ENCODE data around the gene BCKDK. TPM values are rescaled to one million over a fixed set of nuclear protein-coding genes. Genes with fewer than 3 reads are reported as not detected.

Gene BCKDK
- total RNA-seq, 1 donor from 2014 or later: 38.8 TPM

- no peaks in the 10 kb centered on the region for H3K27me3 Mint-ChIP-seq (ENCODE audit: unreplicated experiment)
- H3K9me3 Mint-ChIP-seq (ENCODE audit: unreplicated experiment): no peaks in the 10 kb centered on the region
- H3K4me3 Mint-ChIP-seq (ENCODE audit: unreplicated experiment): no peak overlapping the region
- no peak for DNase-seq (ENCODE audit: extremely low spot score, unreplicated experiment)
- no peak overlapping the region for H3K27ac Mint-ChIP-seq (ENCODE audit: unreplicated experiment)
- peaks cover 20% of the 10 kb centered on the region for H3K4me1 Mint-ChIP-seq (ENCODE audit: unreplicated experiment)
- H3K36me3 Mint-ChIP-seq (ENCODE audit: unreplicated experiment): peaks cover 6% of the 10 kb centered on the region
- TF ChIP-seq, protein P1, sequence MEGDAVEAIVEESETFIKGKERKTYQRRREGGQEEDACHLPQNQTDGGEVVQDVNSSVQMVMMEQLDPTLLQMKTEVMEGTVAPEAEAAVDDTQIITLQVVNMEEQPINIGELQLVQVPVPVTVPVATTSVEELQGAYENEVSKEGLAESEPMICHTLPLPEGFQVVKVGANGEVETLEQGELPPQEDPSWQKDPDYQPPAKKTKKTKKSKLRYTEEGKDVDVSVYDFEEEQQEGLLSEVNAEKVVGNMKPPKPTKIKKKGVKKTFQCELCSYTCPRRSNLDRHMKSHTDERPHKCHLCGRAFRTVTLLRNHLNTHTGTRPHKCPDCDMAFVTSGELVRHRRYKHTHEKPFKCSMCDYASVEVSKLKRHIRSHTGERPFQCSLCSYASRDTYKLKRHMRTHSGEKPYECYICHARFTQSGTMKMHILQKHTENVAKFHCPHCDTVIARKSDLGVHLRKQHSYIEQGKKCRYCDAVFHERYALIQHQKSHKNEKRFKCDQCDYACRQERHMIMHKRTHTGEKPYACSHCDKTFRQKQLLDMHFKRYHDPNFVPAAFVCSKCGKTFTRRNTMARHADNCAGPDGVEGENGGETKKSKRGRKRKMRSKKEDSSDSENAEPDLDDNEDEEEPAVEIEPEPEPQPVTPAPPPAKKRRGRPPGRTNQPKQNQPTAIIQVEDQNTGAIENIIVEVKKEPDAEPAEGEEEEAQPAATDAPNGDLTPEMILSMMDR (IDR thresholded peaks at IDR 0.05): no peak
These were observed 19.0 kb upstream of the BCKDK start for GRCh38 chr16:31089199-31089598.

DNA sequence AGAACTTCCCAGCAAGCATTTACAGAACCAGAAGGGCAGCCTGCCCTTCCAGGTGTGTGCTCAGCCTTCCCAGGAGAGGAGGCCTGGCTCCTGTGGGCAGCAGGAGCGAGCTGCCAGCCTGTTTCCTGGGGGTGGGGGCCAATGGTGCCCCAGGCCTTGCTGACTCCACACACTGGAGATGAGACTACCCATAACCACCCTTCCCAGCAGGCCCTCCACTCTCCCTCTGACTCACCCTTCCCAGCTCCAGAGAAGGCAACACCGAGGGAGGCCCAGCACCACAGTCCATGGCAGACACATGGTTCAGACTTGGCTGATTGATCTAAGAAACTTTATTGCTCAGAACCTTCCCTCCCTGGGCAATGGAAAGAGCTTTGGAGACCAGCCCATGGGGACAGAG, 17.6 kb upstream of the BCKDK start:
- DNase-seq (ENCODE audit: extremely low spot score, unreplicated experiment): no peak
- Mint-ChIP-seq H3K4me3 (ENCODE audit: unreplicated experiment) (no peak overlapping the region), H3K9me3 (ENCODE audit: unreplicated experiment) (no peaks in the 10 kb centered on the region), H3K36me3 (ENCODE audit: unreplicated experiment) (peaks cover 3% of the 10 kb centered on the region), H3K27me3 (ENCODE audit: unreplicated experiment) (no peaks in the 10 kb centered on the region), H3K4me1 (ENCODE audit: unreplicated experiment) (peaks cover 25% of the 10 kb centered on the region), H3K27ac (ENCODE audit: unreplicated experiment) (peak overlapping the region; percentile 34)
- TF ChIP-seq, protein P1 (IDR thresholded peaks at IDR 0.05): no peak

- no peaks in the 10 kb centered on the region for H3K27me3 Mint-ChIP-seq (ENCODE audit: unreplicated experiment)
- DNase-seq (ENCODE audit: extremely low spot score, unreplicated experiment): no peak
- no peak overlapping the region for H3K4me3 Mint-ChIP-seq (ENCODE audit: unreplicated experiment)
- H3K9me3 Mint-ChIP-seq (ENCODE audit: unreplicated experiment): no peaks in the 10 kb centered on the region
- TF ChIP-seq, protein P1 (IDR thresholded peaks at IDR 0.05): no peak
- H3K4me1 Mint-ChIP-seq (ENCODE audit: unreplicated experiment): peaks cover 28% of the 10 kb centered on the region
- H3K27ac Mint-ChIP-seq (ENCODE audit: unreplicated experiment): no peak overlapping the region
- H3K36me3 Mint-ChIP-seq (ENCODE audit: unreplicated experiment): peaks cover 3% of the 10 kb centered on the region
These were observed 15.9 kb upstream of the BCKDK start for GRCh38 chr16:31092330-31092729.

GRCh38 chr16:31093132-31093703, 15.0 kb upstream of the BCKDK start:
- Mint-ChIP-seq H3K36me3 (ENCODE audit: unreplicated experiment) (peaks cover 3% of the 10 kb centered on the region), H3K4me3 (ENCODE audit: unreplicated experiment) (peak overlapping the region; percentile 95), H3K27ac (ENCODE audit: unreplicated experiment) (peak overlapping the region; percentile 94), H3K4me1 (ENCODE audit: unreplicated experiment) (peaks cover 28% of the 10 kb centered on the region), H3K27me3 (ENCODE audit: unreplicated experiment) (no peaks in the 10 kb centered on the region), H3K9me3 (ENCODE audit: unreplicated experiment) (no peaks in the 10 kb centered on the region)
- DNase-seq (ENCODE audit: extremely low spot score, unreplicated experiment): no peak
- TF ChIP-seq, protein P1 (IDR thresholded peaks at IDR 0.05): no peak

DNA sequence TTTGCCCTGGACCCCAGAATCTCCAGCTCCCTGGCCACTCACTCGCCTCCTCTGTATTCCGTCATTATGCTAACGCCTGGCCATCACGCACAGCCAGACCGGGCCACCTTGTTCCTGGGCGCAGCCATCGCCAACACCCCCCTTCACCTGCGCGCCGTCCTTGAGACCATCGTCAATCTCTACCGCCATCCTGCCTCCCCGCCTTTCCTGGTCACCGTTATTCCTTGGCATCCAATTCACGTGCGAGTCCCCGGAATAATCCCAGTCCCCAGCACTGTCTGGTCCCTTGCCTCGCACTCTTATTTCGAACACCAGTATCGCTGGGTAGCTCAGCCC, 14.1 kb upstream of the BCKDK start:
- Mint-ChIP-seq H3K4me3 (ENCODE audit: unreplicated experiment) (peak overlapping the region; percentile 95), H3K27ac (ENCODE audit: unreplicated experiment) (peak overlapping the region; percentile 94), H3K36me3 (ENCODE audit: unreplicated experiment) (peaks cover 3% of the 10 kb centered on the region), H3K9me3 (ENCODE audit: unreplicated experiment) (no peaks in the 10 kb centered on the region), H3K4me1 (ENCODE audit: unreplicated experiment) (peaks cover 28% of the 10 kb centered on the region), H3K27me3 (ENCODE audit: unreplicated experiment) (no peaks in the 10 kb centered on the region)
- TF ChIP-seq, protein P1 (IDR thresholded peaks at IDR 0.05): no peak
- DNase-seq (ENCODE audit: extremely low spot score, unreplicated experiment): no peak

Measured in osteocyte (in vitro differentiated cells).